WTC11 (cell line): ENCODE results near the gene ZNF689.

Experiments
- CBFB ChIP-seq: sonication (generic); formaldehyde crosslinking; IDR thresholded peaks from 2 replicates; pipeline ENCODE4 v1.8.1; 2022; ENCODE audit warnings: mild to moderate bottlenecking, low read depth, missing genetic modification reagents
- CREB1 ChIP-seq: sonication (generic); formaldehyde crosslinking; IDR thresholded peaks from 2 replicates; pipeline ENCODE4 v1.8.0; 2023; ENCODE audit warnings: mild to moderate bottlenecking, missing genetic modification reagents
- FOXK1 ChIP-seq: sonication (generic); formaldehyde crosslinking; IDR thresholded peaks from 2 replicates; pipeline ENCODE4 v1.8.0; 2022; ENCODE audit warnings: mild to moderate bottlenecking, moderate library complexity, missing genetic modification reagents
- NFATC4 ChIP-seq: fragments of 250-450 bp; sonication (Bioruptor Pico); IDR thresholded peaks from 2 replicates; pipeline ENCODE4 v1.9.0; 2021; ENCODE audit warnings: mild to moderate bottlenecking
- SMAD3 ChIP-seq: sonication (generic); formaldehyde crosslinking; IDR thresholded peaks from 2 replicates; pipeline ENCODE4 v1.8.0; 2022; ENCODE audit warnings: missing genetic modification reagents, mild to moderate bottlenecking, borderline replicate concordance
- SP1 ChIP-seq: sonication (generic); formaldehyde crosslinking; conservative IDR thresholded peaks from 2 replicates; pipeline ENCODE4 v1.8.1; 2022; ENCODE audit warnings: missing genetic modification reagents
- ZBTB21 ChIP-seq: sonication (generic); formaldehyde crosslinking; IDR thresholded peaks from 2 replicates; pipeline ENCODE4 v1.8.1; 2023; ENCODE audit warnings: mild to moderate bottlenecking, missing genetic modification reagents, borderline replicate concordance
- TF ChIP-seq, protein P1 (sequence below): sonication (generic); formaldehyde crosslinking; IDR thresholded peaks from 2 replicates; pipeline ENCODE4 v1.8.0; 2022; ENCODE audit warnings: mild to moderate bottlenecking, missing genetic modification reagents
- TF ChIP-seq, protein P2 (sequence below): fragments of 200-600 bp; IDR thresholded peaks from 2 replicates; pipeline ENCODE4 v1.8.0; 2022; ENCODE audit warnings: antibody characterized with exemption
- TF ChIP-seq, protein P3 (sequence below): sonication (generic); formaldehyde crosslinking; IDR thresholded peaks from 2 replicates; pipeline ENCODE4 v1.8.1; 2023; ENCODE audit warnings: mild to moderate bottlenecking, moderate library complexity, missing genetic modification reagents
- TF ChIP-seq, protein P4 (sequence below): sonication (generic); formaldehyde crosslinking; IDR thresholded peaks from 2 replicates; pipeline ENCODE4 v1.8.0; 2022; ENCODE audit warnings: mild to moderate bottlenecking, missing genetic modification reagents
- TF ChIP-seq, protein P5 (sequence below): sonication (generic); formaldehyde crosslinking; IDR thresholded peaks from 2 replicates; pipeline ENCODE4 v1.8.1; 2023; ENCODE audit warnings: mild to moderate bottlenecking, missing genetic modification reagents, moderate library complexity

DNA sequence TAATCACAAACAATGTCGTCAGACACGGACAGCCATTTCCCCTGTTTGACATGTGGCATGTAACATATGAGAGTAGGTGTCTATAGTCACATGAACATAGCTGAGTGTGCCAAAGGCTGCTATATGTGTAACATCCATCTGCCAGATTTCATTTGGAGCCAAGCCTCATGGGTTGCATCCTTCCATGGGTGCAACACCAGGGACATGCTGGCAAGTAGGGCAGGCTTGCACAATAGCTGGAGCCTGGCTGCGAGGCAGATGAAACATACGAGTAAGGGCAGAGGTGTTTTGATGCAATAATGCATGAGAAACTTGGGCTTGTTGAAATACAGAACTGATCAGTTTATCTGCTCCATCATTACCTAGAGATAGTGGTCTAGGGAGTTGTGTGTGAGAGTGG is 9.0 kb upstream of the ZNF689 start:
- TF ChIP-seq, protein P1, sequence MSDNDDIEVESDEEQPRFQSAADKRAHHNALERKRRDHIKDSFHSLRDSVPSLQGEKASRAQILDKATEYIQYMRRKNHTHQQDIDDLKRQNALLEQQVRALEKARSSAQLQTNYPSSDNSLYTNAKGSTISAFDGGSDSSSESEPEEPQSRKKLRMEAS: no peak
- TF ChIP-seq, protein P2, sequence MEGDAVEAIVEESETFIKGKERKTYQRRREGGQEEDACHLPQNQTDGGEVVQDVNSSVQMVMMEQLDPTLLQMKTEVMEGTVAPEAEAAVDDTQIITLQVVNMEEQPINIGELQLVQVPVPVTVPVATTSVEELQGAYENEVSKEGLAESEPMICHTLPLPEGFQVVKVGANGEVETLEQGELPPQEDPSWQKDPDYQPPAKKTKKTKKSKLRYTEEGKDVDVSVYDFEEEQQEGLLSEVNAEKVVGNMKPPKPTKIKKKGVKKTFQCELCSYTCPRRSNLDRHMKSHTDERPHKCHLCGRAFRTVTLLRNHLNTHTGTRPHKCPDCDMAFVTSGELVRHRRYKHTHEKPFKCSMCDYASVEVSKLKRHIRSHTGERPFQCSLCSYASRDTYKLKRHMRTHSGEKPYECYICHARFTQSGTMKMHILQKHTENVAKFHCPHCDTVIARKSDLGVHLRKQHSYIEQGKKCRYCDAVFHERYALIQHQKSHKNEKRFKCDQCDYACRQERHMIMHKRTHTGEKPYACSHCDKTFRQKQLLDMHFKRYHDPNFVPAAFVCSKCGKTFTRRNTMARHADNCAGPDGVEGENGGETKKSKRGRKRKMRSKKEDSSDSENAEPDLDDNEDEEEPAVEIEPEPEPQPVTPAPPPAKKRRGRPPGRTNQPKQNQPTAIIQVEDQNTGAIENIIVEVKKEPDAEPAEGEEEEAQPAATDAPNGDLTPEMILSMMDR: no peak
- TF ChIP-seq ZBTB21 (CRISPR knock-in tag): no peak
- TF ChIP-seq, protein P3, sequence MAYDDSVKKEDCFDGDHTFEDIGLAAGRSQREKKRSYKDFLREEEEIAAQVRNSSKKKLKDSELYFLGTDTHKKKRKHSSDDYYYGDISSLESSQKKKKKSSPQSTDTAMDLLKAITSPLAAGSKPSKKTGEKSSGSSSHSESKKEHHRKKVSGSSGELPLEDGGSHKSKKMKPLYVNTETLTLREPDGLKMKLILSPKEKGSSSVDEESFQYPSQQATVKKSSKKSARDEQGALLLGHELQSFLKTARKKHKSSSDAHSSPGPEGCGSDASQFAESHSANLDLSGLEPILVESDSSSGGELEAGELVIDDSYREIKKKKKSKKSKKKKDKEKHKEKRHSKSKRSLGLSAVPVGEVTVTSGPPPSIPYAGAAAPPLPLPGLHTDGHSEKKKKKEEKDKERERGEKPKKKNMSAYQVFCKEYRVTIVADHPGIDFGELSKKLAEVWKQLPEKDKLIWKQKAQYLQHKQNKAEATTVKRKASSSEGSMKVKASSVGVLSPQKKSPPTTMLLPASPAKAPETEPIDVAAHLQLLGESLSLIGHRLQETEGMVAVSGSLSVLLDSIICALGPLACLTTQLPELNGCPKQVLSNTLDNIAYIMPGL (CRISPR knock-in tag): no peak
- TF ChIP-seq SMAD3 (CRISPR knock-in tag): no peak
- TF ChIP-seq, protein P4, sequence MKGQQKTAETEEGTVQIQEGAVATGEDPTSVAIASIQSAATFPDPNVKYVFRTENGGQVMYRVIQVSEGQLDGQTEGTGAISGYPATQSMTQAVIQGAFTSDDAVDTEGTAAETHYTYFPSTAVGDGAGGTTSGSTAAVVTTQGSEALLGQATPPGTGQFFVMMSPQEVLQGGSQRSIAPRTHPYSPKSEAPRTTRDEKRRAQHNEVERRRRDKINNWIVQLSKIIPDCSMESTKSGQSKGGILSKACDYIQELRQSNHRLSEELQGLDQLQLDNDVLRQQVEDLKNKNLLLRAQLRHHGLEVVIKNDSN: no peak
- no peak for TF ChIP-seq SP1 (CRISPR knock-in tag)
- no peak for TF ChIP-seq CREB1 (CRISPR knock-in tag)
- TF ChIP-seq CBFB (CRISPR knock-in tag): no peak
- no peak for TF ChIP-seq FOXK1 (CRISPR knock-in tag)
- TF ChIP-seq, protein P5, sequence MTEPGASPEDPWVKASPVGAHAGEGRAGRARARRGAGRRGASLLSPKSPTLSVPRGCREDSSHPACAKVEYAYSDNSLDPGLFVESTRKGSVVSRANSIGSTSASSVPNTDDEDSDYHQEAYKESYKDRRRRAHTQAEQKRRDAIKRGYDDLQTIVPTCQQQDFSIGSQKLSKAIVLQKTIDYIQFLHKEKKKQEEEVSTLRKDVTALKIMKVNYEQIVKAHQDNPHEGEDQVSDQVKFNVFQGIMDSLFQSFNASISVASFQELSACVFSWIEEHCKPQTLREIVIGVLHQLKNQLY (CRISPR knock-in tag): no peak
- TF ChIP-seq NFATC4 (CRISPR knock-in tag): no peak
